Calu3 (cell line): ENCODE results near the gene C4BPA. TPM values are rescaled to one million over a fixed set of nuclear protein-coding genes. Genes with fewer than 3 reads are reported as not detected.

Experiments
- BruUV-seq: library from RNA; stranded (reverse); fragments of 400-500 nt; replicated peaks from 2 replicates; lab custom pipeline; 2021; lab: Mats Ljungman, UMichigan
- CTCF ChIA-PET: fragments of 300-600 bp; sonication (Branson Sonifier 250); formaldehyde crosslinking; loops from one replicate; lab custom pipeline; 2022; ENCODE audit warnings: antibody characterized with exemption; lab: Charles Lee
- DNase-seq: peaks from one replicate; pipeline ENCODE4 v3.0.0; 2022
- H3K27ac Mint-ChIP-seq: one replicate; pipeline ENCODE4 v1.8.0; 2022; ENCODE audit warnings: mixed read lengths; ENCODE audit not compliant: unreplicated experiment
- H3K27me3 Mint-ChIP-seq: one replicate; pipeline ENCODE4 v1.8.0; 2022; ENCODE audit warnings: mixed read lengths; ENCODE audit not compliant: unreplicated experiment
- H3K36me3 Mint-ChIP-seq: one replicate; pipeline ENCODE4 v1.8.0; 2022; ENCODE audit warnings: mild to moderate bottlenecking, moderate library complexity, mixed read lengths; ENCODE audit not compliant: insufficient read depth, unreplicated experiment
- H3K4me1 Mint-ChIP-seq: one replicate; pipeline ENCODE4 v1.8.0; 2022; ENCODE audit warnings: mild to moderate bottlenecking, low read depth, mixed read lengths; ENCODE audit not compliant: unreplicated experiment
- H3K4me3 Mint-ChIP-seq: one replicate; pipeline ENCODE4 v1.8.0; 2022; ENCODE audit warnings: mild to moderate bottlenecking, low read depth, moderate library complexity, mixed read lengths; ENCODE audit not compliant: unreplicated experiment
- H3K9me3 Mint-ChIP-seq: one replicate; pipeline ENCODE4 v1.8.0; 2022; ENCODE audit warnings: low read depth, mixed read lengths; ENCODE audit not compliant: unreplicated experiment
- CTCF ChIP-seq: fragments of 200-600 bp; IDR thresholded peaks from one replicate; pipeline ENCODE4 v1.8.0; 2022; ENCODE audit warnings: antibody characterized with exemption; ENCODE audit not compliant: unreplicated experiment
- intact Hi-C: fragments of 100-400 bp; cut with micrococcal nuclease; formaldehyde crosslinking; loops from one replicate; pipeline ENCODE4 v1.10.0; 2022; ENCODE audit not compliant: unreplicated experiment
- total RNA-seq: library from RNA; stranded (reverse); gene quantifications from 2 replicates; pipeline ENCODE4 v1.2.3, GENCODE V29; 2022

The C4BPA gene
- total RNA-seq, 1 experiment from 2014 or later, result 1.0 TPM

GRCh38 chr1:207071426-207071825, 32.6 kb upstream of the C4BPA start:
- peaks cover 25% of the 10 kb centered on the region for H3K36me3 Mint-ChIP-seq
- no peaks in the 10 kb centered on the region for H3K27me3 Mint-ChIP-seq
- no peak overlapping the region for H3K4me3 Mint-ChIP-seq
- no peak overlapping the region for H3K27ac Mint-ChIP-seq
- peaks cover 11% of the 10 kb centered on the region for H3K4me1 Mint-ChIP-seq
- TF ChIP-seq CTCF, result no peak
- CTCF ChIA-PET, result no interaction called here
- DNase-seq, result no peak
- no peaks in the 10 kb centered on the region for H3K9me3 Mint-ChIP-seq
- BruUV-seq, result no TSS peak
- intact Hi-C loops, result loop anchor here (10.0 kb wide), 2 partner anchors 267 to 337 kb away; no protein-coding TSS in a partner anchor

- no peak overlapping the region for H3K4me3 Mint-ChIP-seq
- no peaks in the 10 kb centered on the region for H3K9me3 Mint-ChIP-seq
- BruUV-seq, result no TSS peak
- TF ChIP-seq CTCF, result no peak
- H3K27ac Mint-ChIP-seq, result no peak overlapping the region
- no peaks in the 10 kb centered on the region for H3K27me3 Mint-ChIP-seq
- intact Hi-C loops, result loop anchor here (10.0 kb wide), 2 partner anchors 267 to 337 kb away; no protein-coding TSS in a partner anchor
- H3K4me1 Mint-ChIP-seq, result peaks cover 9% of the 10 kb centered on the region
- CTCF ChIA-PET, result no interaction called here
- H3K36me3 Mint-ChIP-seq, result peaks cover 25% of the 10 kb centered on the region
- no peak for DNase-seq
These were observed 31.8 kb upstream of the C4BPA start for GRCh38 chr1:207072233-207072632.

- intact Hi-C loops, result loop anchor here (10.0 kb wide), 2 partner anchors 269 to 339 kb away; no protein-coding TSS in a partner anchor
- Mint-ChIP-seq H3K27me3 (no peaks in the 10 kb centered on the region), H3K27ac (no peak overlapping the region), H3K4me3 (no peak overlapping the region), H3K4me1 (peaks cover 9% of the 10 kb centered on the region), H3K36me3 (peaks cover 10% of the 10 kb centered on the region), H3K9me3 (no peaks in the 10 kb centered on the region)
- CTCF ChIA-PET, result no interaction called here
- BruUV-seq, result no TSS peak
- no peak for TF ChIP-seq CTCF
- no peak for DNase-seq
These were observed 29.9 kb upstream of the C4BPA start for GRCh38 chr1:207073906-207074820.

- Mint-ChIP-seq H3K27ac (no peak overlapping the region), H3K36me3 (peaks cover 10% of the 10 kb centered on the region), H3K9me3 (no peaks in the 10 kb centered on the region), H3K4me1 (peaks cover 9% of the 10 kb centered on the region), H3K4me3 (no peak overlapping the region), H3K27me3 (no peaks in the 10 kb centered on the region)
- CTCF ChIA-PET, result interaction anchor here (0.6 to 1.3 kb wide), 2 partner anchors 245 to 445 kb away, joined by 6 to 8 read pairs; partner anchors contain the start of gene CD55
- BruUV-seq, result no TSS peak
- intact Hi-C loops, result loop anchor here (2.0 to 10.0 kb wide), 4 partner anchors 26 to 444 kb away; partner anchors contain the start of gene YOD1
- TF ChIP-seq CTCF, result no peak
- DNase-seq, result no peak
These were observed 27.7 kb upstream of the C4BPA start for GRCh38 chr1:207076181-207076955.
